ENCODE measurements around the gene TBL1X.

Gene TBL1X

DNA sequence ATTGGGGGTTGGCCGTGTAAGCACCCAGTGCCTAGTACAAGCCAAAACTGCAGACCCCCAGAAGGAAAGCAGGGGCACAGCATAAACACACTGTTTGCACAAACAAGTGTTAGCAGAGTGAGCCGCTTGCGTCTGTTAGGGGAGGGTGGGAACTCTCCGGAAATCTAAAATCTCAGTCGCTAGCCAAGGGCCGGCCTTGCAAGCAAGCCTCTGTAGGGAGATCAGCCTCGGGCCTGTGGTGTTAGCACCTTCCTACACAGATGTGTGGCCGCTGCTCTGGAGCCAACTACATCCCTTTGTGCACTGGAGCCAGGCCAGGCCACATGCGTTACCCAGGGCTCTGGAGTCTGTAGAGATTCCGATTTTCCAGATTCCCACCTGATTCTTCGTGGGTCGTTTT is 233.7 kb downstream of the TBL1X start:
- no peak for DNase-seq (ENCODE audit: low read depth in 1 of 2, low spot score in 1 of 2)

DNA sequence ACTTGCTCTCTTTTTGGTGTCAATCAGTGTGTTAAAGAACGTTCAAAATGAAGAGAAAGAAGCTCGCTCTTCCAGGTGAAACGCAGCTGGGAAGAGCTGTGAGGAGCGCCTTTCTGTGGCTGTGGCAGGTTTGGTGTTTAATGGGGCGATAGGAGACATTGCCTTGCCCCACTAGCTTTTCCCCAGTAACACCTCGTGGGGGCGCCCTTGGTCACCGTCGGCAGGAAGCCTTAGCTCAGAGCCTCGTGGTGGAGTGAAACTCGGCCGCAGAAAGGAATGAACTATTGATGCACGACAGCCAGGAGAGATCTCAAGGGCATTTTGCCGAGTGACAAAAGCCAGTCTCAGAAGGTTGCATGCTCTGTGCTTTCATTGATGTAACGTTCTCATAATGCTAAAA is 235.7 kb downstream of the TBL1X start:
- no peak for DNase-seq (ENCODE audit: low read depth in 1 of 2, low spot score in 1 of 2)

GRCh38 chrX:9701790-9702189 is 236.9 kb downstream of the TBL1X start:
- no peak for DNase-seq (ENCODE audit: low read depth in 1 of 2, low spot score in 1 of 2)

DNA sequence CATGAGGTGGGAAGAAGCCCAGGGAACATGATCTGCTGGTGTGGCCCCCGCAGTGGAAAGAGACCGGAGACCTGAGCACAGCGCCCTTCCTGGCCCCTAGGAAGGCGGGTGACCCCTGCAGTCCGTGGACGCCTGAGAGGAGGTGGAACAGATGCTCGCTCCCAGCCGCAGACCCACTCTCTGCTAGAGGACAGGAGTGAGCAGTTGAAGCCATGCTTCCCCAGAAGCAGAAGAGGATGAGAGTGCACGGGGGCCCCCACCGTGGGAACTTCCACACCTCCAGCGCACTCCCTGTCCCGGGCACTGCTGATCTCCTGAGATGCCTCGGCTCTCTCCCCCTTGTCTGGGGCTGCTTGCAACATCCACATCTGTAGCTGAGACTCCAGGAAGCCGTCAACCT is 238.5 kb downstream of the TBL1X start:
- DNase-seq (ENCODE audit: low read depth in 1 of 2, low spot score in 1 of 2): no peak

GRCh38 chrX:9704876-9705465 is 240.1 kb downstream of the TBL1X start:
- no peak for DNase-seq (ENCODE audit: low read depth in 1 of 2, low spot score in 1 of 2)

DNA sequence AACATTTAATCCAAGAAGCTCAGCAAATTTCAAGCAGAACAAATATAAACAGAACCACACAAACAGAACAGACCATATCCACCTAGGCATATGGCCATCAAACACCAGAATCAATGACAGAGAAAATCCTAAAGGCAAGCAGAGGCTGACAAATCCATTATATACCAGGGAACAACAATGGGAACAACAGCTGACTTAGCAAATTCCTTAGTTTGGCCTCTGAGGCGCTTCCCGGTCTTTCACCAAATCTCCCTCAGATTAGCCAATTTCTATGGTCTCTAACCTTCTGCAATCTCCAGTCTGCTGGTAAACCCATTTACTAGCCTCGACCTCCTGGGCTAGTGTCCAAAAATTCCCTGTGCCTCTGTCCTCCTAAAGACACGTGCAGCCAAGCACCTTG is 241.6 kb downstream of the TBL1X start:
- no peak for DNase-seq (ENCODE audit: low read depth in 1 of 2, low spot score in 1 of 2)

DNA sequence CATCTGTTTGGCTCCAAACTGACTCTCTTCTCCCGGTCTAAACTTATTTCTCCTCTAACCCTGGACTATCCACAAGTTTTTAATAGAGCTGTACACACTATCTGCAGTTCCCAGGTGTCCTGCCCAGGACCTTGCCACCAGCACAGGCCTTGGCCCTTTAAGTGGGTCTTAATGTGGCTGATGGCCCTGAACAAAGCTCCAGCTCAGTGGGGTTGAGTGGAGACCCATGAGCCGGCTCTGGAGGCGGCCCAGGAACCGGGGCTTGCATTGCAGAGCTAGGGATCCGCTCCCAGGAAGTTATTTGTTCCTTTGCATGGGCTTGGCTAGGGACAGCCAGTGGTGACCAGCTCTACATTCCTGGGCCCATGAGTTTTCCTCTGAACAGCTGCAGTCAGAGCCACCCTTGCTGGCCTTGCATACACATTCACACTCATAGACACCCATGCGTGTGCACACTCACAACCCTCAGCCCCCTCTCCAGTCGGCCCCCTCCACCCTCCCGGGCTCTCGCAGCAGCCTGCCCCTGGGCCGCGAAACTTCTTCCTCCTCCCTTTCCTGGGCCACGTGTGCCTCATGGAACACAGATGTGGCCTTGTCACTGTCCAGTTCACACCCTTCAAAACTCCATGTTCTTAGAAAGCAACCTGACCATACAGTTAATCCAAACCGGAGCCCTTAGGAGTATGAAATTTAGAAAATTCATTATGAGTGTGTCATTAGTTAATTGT is 242.6 kb downstream of the TBL1X start:
- no peak for DNase-seq (ENCODE audit: low read depth in 1 of 2, low spot score in 1 of 2)

DNA sequence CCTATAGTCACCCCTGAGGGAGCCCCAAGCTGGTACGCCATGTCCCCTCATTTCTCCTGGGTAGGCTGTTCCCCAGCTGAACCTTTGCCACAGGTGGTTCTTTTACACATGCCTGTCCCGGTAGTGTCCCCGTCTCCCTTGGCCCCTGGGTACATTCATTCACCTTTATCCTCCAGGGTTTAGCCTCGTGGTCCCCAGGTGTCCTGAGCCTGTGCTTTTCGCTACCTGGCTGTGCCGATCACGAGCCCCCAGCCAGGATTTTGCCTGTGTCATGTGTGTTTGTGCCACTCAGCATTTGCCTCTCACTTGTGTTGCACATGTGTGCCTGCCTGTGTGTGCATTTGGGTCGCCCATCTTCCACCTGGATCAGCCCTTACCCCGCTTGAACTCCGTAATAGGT is 243.2 kb downstream of the TBL1X start:
- no peak for DNase-seq (ENCODE audit: low read depth in 1 of 2, low spot score in 1 of 2)

DNA sequence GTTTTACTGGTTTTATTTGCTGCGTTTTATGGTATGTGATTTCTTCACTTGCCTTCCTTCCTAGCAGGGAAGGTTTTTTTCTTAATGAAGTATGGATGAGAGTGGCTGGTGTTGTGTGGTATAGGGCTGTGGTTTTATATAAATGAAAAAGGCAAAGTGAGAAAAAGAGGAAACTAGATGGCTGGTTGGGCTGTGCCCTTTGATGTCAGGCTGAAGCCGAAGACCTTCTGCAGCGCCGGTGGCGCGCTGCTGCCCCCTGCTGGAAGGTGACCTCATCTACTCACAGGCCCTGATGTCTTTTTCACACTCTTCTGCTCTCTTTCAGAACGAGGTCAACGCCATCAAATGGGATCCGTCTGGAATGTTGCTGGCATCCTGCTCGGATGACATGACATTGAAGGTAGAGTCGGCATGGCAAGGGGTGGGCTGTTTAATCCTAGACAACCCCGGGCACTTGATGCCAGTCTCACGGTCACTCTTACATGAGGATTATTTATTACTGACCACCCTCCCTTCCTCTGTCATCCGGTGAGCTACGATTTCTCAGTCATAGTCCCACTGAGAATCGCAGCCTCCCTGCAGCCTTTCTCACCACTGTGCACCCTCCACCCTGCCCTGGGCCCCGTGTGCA is 244.2 kb downstream of the TBL1X start:
- peak; percentile 49 to 60 for DNase-seq (ENCODE audit: low read depth in 1 of 2, low spot score in 1 of 2)

DNA sequence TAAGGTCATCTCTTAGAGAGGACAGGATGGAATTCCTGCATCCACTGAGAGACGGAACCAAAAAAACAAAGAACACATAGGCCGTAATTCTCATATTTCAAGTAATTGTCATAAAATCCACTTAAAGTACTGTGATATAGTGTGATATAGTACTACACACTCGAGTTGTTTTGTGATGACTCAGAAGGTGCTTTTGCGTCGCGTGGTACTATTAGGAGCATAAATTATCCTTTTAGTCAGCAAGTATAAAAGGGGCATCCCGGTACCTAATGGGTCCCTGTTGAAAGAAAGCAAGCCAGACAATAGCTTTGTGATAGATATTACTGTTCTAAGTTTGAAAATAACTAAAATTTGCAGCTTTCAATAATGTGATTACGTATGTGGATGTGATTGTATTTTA is 245.5 kb downstream of the TBL1X start:
- DNase-seq (ENCODE audit: low read depth in 1 of 2, low spot score in 1 of 2): no peak

- no peak for DNase-seq (ENCODE audit: low read depth in 1 of 2, low spot score in 1 of 2)
Measured at GRCh38 chrX:9717376-9717775, 252.5 kb downstream of the TBL1X start.

GRCh38 chrX:9724711-9725110 is 259.9 kb downstream of the TBL1X start:
- no peak for DNase-seq (ENCODE audit: low read depth in 1 of 2, low spot score in 1 of 2)

- DNase-seq (ENCODE audit: low read depth in 1 of 2, low spot score in 1 of 2): no peak
Measured at GRCh38 chrX:9728261-9728660, 263.4 kb downstream of the TBL1X start.

- no peak for DNase-seq (ENCODE audit: low read depth in 1 of 2, low spot score in 1 of 2)
Measured at GRCh38 chrX:9729171-9729885, 264.5 kb downstream of the TBL1X start.

- DNase-seq (ENCODE audit: low read depth in 1 of 2, low spot score in 1 of 2): no peak
Measured at GRCh38 chrX:9730078-9730477, 265.2 kb downstream of the TBL1X start.

GRCh38 chrX:9730752-9731151 is 265.9 kb downstream of the TBL1X start:
- DNase-seq (ENCODE audit: low read depth in 1 of 2, low spot score in 1 of 2): no peak

- DNase-seq (ENCODE audit: low read depth in 1 of 2, low spot score in 1 of 2): no peak
Measured at GRCh38 chrX:9737363-9737762, 272.5 kb downstream of the TBL1X start.

DNA sequence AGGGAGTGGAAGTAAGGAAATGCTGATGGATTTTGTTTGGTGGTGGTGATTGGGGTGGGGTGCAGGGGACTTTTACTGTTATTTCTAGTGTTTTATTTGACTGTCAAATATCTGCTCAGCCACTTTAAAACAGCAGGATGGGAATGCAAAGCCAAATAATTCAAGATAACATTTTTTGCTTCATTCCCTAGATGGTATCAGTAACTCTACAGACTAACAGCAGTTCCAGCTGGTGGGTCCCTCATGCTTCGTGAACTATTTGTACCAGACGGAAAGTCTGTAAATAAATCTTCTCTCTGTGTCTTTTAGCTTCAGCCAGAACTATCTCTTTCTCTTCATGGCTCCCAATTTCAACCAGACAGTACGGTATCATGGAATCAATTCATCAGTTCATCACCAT is 273.3 kb downstream of the TBL1X start:
- DNase-seq (ENCODE audit: low read depth in 1 of 2, low spot score in 1 of 2): no peak

GRCh38 chrX:9739130-9739529 is 274.3 kb downstream of the TBL1X start:
- no peak for DNase-seq (ENCODE audit: low read depth in 1 of 2, low spot score in 1 of 2)

- DNase-seq (ENCODE audit: low read depth in 1 of 2, low spot score in 1 of 2): no peak
Measured at GRCh38 chrX:9745417-9746115, 280.7 kb downstream of the TBL1X start.

GRCh38 chrX:9746148-9746888 is 281.5 kb downstream of the TBL1X start:
- no peak for DNase-seq (ENCODE audit: low read depth in 1 of 2, low spot score in 1 of 2)

Measured in activated CD4-positive, alpha-beta T cell treated with anti-CD3 and anti-CD28 coated beads, Interleukin-2, amount 50 U/mL, for 24 hours (primary cell).